Kidney epithelial cell (primary cell): ENCODE measurements around the gene SP7. TPM values are rescaled to one million over a fixed set of nuclear protein-coding genes. Genes with fewer than 3 reads are reported as not detected.

Source experiments
- DNase-seq: peaks from one replicate; pipeline ENCODE4 v3.0.0-alpha.2; 2010; ENCODE audit warnings: low read depth
- H3K27me3 ChIP-seq: 2 replicates; pipeline ENCODE4 v1.6.0; 2011; ENCODE audit warnings: low read length; ENCODE audit not compliant: control insufficient read depth, insufficient read depth
- H3K36me3 ChIP-seq: 2 replicates; pipeline ENCODE4 v1.5.1; 2011; ENCODE audit warnings: low read length; ENCODE audit not compliant: control insufficient read depth, insufficient read depth
- H3K4me3 ChIP-seq: 2 replicates; pipeline ENCODE4 v1.5.1; 2011; ENCODE audit warnings: low read depth, mild to moderate bottlenecking, control low read depth, low read length
- total RNA-seq: library from RNA; depleted of rRNA; stranded (reverse); fragments of >200 nt; gene quantifications from 2 replicates; pipeline ENCODE4 v1.2.3, GENCODE V29; 2015
- TF ChIP-seq, protein P1 (sequence below): IDR thresholded peaks from 2 replicates; pipeline ENCODE4 v1.5.1; 2011; ENCODE audit warnings: mild to moderate bottlenecking, moderate library complexity, low read length, control low read depth, inconsistent platforms; ENCODE audit not compliant: insufficient read depth, poor library complexity, severe bottlenecking

Gene SP7
- total RNA-seq, 1 donor from 2014 or later = not detected

GRCh38 chr12:53347905-53348304 is 11.8 kb upstream of the SP7 start:
- DNase-seq = no peak
- H3K27me3 ChIP-seq = no peaks in the 10 kb centered on the region
- H3K4me3 ChIP-seq = no peak overlapping the region
- TF ChIP-seq, protein P1, sequence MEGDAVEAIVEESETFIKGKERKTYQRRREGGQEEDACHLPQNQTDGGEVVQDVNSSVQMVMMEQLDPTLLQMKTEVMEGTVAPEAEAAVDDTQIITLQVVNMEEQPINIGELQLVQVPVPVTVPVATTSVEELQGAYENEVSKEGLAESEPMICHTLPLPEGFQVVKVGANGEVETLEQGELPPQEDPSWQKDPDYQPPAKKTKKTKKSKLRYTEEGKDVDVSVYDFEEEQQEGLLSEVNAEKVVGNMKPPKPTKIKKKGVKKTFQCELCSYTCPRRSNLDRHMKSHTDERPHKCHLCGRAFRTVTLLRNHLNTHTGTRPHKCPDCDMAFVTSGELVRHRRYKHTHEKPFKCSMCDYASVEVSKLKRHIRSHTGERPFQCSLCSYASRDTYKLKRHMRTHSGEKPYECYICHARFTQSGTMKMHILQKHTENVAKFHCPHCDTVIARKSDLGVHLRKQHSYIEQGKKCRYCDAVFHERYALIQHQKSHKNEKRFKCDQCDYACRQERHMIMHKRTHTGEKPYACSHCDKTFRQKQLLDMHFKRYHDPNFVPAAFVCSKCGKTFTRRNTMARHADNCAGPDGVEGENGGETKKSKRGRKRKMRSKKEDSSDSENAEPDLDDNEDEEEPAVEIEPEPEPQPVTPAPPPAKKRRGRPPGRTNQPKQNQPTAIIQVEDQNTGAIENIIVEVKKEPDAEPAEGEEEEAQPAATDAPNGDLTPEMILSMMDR = no peak
- H3K36me3 ChIP-seq = no peaks in the 10 kb centered on the region

DNA sequence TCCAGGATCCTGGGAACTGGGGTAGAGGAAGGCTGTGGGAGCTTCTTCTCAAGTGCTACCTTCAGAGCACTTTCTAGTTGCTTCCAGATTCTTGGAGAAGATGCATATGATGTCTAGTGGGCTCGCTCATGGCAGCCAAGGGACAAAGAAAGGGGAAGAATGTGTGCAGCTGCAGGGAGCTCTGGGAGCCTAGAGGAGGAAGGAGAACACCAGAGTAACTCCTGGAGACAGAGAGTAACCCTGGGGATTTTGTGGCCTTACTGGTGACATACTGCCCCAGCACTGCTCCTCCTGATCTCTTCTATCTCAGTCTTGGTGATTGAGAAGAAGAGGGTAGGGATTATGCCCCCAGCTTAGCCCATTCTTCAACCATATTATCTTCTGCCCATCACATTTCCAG is 10.3 kb upstream of the SP7 start:
- H3K36me3 ChIP-seq = no peaks in the 10 kb centered on the region
- DNase-seq = no peak
- TF ChIP-seq, protein P1 = no peak

GRCh38 chr12:53345486-53346188 is 9.5 kb upstream of the SP7 start:
- Histone ChIP-seq H3K27me3 (no peaks in the 10 kb centered on the region), H3K4me3 (no peak overlapping the region), H3K36me3 (no peaks in the 10 kb centered on the region)
- TF ChIP-seq, protein P1 = no peak
- no peak for DNase-seq

More for the DNA sequence above, 10.3 kb upstream of the SP7 start:
- Histone ChIP-seq H3K27me3 (no peaks in the 10 kb centered on the region), H3K4me3 (no peak overlapping the region)

DNA sequence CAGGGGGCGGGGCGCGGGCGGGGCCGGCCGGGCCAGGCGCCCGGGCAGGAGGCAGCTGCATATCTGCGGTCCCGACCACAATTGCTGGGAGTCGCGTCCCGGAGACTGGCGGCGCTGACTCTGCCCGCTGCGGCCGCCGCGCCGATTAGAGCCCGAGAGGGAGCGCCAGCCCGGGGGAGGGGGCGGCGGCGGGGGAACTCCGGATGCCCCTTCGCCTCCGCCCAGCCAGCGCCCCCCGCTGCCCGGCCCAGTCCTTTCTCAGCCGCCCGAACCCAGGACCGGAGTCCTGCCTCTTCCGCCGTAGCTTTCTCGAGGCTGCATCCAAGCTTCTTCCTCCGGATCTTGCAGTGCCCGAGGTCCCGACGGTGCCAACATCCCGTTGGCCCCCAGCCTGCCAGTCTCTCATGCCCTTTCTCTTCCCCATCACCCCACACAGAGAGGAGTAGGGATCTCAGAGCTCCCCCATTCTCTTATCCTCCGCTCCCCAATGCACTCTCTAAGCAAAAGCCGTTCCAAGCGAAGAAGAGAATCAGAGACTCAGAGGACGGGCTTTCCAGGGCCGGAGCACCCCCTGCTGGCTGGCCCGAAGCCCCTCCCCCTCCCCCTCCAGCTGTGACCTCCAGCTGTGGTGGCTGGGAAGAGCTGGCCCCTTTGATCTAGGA is 8.8 kb upstream of the SP7 start:
- DNase-seq = no peak
- Histone ChIP-seq H3K27me3 (no peaks in the 10 kb centered on the region), H3K4me3 (peak overlapping the region; percentile 64), H3K36me3 (no peaks in the 10 kb centered on the region)
- TF ChIP-seq, protein P1 = peak; percentile 95

DNA sequence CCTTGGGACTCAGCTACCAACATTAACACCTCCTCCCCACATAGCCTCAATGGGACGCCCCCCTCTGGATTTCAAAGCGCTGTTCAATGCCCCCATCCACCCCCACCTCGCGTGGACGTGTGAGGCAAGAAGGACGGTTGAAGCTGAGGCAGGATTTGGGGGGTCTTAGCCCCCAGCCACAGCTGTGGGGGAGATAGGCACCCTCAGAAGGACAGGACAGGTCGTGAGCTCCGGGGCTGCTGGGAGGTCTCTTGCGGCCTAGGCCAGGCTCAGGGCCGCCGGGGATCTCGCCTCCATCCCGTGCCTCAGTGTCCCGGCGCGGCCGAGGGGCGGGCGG is 8.3 kb upstream of the SP7 start:
- TF ChIP-seq, protein P1 = no peak
- peak overlapping the region; percentile 36 for H3K4me3 ChIP-seq

More for the DNA sequence above, 8.3 kb upstream of the SP7 start:
- DNase-seq = no peak
- Histone ChIP-seq H3K27me3 (no peaks in the 10 kb centered on the region), H3K36me3 (no peaks in the 10 kb centered on the region)
